A673 (cell line): ENCODE results near the gene ANO2.

Source experiments
- EZH2 ChIP-seq: fragments of 200-600 bp; sonication (generic); IDR thresholded peaks from 2 replicates; pipeline ENCODE4 v1.6.1; 2017; ENCODE audit warnings: borderline replicate concordance, low read depth, mild to moderate bottlenecking, mixed read lengths, antibody characterized with exemption, low read length; ENCODE audit not compliant: poor library complexity, severe bottlenecking
- TF ChIP-seq, protein P1 (sequence below): fragments of 300-800, 200-600 bp; sonication (generic); conservative IDR thresholded peaks from 2 replicates; pipeline ENCODE4 v1.5.1; 2017; ENCODE audit warnings: low read depth, mild to moderate bottlenecking, antibody characterized with exemption, low read length, moderate library complexity, mixed read lengths

DNA sequence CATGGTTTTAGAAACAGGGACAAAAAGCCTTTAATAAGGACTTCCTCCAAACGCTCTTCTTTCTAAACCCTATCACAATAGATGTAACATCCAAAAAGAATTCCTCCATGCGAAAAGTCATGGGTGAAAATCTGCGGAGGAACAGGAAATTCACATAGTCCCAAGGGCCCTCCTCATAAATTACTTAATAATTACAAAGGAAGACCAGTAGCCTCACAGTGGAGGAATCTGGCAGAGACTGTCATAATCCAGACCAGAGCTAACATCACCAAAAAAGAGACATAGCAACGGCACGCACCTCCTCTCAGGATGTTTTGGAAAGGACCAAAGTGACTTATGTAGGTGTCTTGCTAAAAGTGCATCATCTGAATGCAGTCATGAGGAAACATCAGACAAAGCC, 165.7 kb downstream of the ANO2 start:
- TF ChIP-seq, protein P1, sequence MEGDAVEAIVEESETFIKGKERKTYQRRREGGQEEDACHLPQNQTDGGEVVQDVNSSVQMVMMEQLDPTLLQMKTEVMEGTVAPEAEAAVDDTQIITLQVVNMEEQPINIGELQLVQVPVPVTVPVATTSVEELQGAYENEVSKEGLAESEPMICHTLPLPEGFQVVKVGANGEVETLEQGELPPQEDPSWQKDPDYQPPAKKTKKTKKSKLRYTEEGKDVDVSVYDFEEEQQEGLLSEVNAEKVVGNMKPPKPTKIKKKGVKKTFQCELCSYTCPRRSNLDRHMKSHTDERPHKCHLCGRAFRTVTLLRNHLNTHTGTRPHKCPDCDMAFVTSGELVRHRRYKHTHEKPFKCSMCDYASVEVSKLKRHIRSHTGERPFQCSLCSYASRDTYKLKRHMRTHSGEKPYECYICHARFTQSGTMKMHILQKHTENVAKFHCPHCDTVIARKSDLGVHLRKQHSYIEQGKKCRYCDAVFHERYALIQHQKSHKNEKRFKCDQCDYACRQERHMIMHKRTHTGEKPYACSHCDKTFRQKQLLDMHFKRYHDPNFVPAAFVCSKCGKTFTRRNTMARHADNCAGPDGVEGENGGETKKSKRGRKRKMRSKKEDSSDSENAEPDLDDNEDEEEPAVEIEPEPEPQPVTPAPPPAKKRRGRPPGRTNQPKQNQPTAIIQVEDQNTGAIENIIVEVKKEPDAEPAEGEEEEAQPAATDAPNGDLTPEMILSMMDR = no peak
- TF ChIP-seq EZH2 = no peak
